C4-2B (cell line): ENCODE results near the gene PLG.

Source experiments
- ZFX ChIP-seq: fragments of 450-650 bp; IDR thresholded peaks from 2 replicates; pipeline ENCODE4 v1.6.1; 2017
- TF ChIP-seq, protein P1 (sequence below): fragments of 450-650 bp; conservative IDR thresholded peaks from 2 replicates; pipeline ENCODE4 v1.5.1; 2017; ENCODE audit warnings: mild to moderate bottlenecking

GRCh38 chr6:160734627-160735026 is 32.6 kb downstream of the PLG start:
- TF ChIP-seq, protein P1, sequence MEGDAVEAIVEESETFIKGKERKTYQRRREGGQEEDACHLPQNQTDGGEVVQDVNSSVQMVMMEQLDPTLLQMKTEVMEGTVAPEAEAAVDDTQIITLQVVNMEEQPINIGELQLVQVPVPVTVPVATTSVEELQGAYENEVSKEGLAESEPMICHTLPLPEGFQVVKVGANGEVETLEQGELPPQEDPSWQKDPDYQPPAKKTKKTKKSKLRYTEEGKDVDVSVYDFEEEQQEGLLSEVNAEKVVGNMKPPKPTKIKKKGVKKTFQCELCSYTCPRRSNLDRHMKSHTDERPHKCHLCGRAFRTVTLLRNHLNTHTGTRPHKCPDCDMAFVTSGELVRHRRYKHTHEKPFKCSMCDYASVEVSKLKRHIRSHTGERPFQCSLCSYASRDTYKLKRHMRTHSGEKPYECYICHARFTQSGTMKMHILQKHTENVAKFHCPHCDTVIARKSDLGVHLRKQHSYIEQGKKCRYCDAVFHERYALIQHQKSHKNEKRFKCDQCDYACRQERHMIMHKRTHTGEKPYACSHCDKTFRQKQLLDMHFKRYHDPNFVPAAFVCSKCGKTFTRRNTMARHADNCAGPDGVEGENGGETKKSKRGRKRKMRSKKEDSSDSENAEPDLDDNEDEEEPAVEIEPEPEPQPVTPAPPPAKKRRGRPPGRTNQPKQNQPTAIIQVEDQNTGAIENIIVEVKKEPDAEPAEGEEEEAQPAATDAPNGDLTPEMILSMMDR, result no peak
- TF ChIP-seq ZFX, result no peak
